WERI-Rb-1 (cell line): ENCODE data around the gene CAMK2G.

Experiments used
- DNase-seq: peaks from one replicate; pipeline ENCODE4 v3.0.0-alpha.2; 2020
- H3K27ac ChIP-seq: fragments of 250-450 bp; sonication (Bioruptor Pico); 2 replicates; pipeline ENCODE4 v1.5.1; 2020; ENCODE audit warnings: mild to moderate bottlenecking, moderate library complexity
- H3K27me3 ChIP-seq: fragments of 250-450 bp; sonication (Bioruptor Pico); 2 replicates; pipeline ENCODE4 v1.5.1; 2021; ENCODE audit warnings: mild to moderate bottlenecking, low read depth, moderate library complexity; ENCODE audit not compliant: insufficient read depth, severe bottlenecking
- H3K36me3 ChIP-seq: fragments of 250-450 bp; sonication (Bioruptor Pico); 2 replicates; pipeline ENCODE4 v1.5.1; 2020; ENCODE audit warnings: mild to moderate bottlenecking, moderate library complexity
- H3K4me3 ChIP-seq: 2 replicates; pipeline ENCODE4 v1.5.1; 2011; ENCODE audit warnings: low read depth, mild to moderate bottlenecking, control low read depth, low read length
- H3K9me3 ChIP-seq: fragments of 250-450 bp; sonication (Bioruptor Pico); 2 replicates; pipeline ENCODE4 v1.5.1; 2021; ENCODE audit warnings: mild to moderate bottlenecking, moderate library complexity; ENCODE audit not compliant: severe bottlenecking
- TF ChIP-seq, protein P1 (sequence below): IDR thresholded peaks from 2 replicates; pipeline ENCODE4 v1.5.1; 2011; ENCODE audit warnings: low read depth, mild to moderate bottlenecking, control low read depth, inconsistent platforms, low read length

Gene CAMK2G

DNA sequence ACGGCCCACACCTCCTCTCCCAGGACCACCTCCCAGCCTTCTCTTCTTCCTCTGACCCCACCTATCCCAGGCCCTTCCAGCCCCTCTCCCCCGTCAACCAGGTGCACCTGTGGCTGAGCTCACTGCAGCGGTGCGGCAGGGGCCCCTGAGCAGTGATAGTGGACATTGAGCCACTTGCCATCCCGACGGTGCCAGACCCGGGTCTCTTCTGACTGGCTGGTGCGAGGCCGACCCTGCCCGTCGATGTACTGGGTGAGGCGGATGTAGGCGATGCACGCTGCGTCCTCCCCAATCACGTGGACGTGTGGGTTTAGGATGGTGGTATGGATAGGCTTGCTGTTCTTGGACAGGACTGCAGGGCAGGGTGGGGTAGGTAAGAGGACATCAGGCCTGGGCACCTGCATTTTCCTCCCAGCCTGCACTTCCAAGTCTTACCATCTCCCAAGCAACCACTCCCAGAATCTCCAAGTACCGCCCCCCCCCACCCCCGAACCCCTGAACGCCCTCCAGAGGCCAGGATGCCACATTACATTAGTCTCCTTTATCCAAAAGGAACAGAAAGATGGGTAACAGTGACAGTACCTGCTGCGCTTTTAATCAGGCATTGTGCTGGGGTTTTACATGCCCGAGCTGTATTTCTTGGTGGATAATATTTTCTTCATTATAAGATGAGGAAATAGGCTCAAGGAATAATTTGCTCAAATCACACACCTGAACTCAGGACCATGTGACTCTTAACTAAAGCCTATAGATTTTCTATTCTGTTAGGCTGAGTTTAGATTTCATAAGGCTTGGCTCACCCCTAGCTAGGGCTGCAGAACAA lies 59.2 kb downstream of the CAMK2G start:
- Histone ChIP-seq H3K27ac (no peak overlapping the region), H3K4me3 (no peak overlapping the region), H3K27me3 (no peaks in the 10 kb centered on the region), H3K9me3 (no peaks in the 10 kb centered on the region), H3K36me3 (peaks cover 35% of the 10 kb centered on the region)
- TF ChIP-seq, protein P1, sequence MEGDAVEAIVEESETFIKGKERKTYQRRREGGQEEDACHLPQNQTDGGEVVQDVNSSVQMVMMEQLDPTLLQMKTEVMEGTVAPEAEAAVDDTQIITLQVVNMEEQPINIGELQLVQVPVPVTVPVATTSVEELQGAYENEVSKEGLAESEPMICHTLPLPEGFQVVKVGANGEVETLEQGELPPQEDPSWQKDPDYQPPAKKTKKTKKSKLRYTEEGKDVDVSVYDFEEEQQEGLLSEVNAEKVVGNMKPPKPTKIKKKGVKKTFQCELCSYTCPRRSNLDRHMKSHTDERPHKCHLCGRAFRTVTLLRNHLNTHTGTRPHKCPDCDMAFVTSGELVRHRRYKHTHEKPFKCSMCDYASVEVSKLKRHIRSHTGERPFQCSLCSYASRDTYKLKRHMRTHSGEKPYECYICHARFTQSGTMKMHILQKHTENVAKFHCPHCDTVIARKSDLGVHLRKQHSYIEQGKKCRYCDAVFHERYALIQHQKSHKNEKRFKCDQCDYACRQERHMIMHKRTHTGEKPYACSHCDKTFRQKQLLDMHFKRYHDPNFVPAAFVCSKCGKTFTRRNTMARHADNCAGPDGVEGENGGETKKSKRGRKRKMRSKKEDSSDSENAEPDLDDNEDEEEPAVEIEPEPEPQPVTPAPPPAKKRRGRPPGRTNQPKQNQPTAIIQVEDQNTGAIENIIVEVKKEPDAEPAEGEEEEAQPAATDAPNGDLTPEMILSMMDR, result peak; percentile 41
- DNase-seq, result peak; percentile 46

DNA sequence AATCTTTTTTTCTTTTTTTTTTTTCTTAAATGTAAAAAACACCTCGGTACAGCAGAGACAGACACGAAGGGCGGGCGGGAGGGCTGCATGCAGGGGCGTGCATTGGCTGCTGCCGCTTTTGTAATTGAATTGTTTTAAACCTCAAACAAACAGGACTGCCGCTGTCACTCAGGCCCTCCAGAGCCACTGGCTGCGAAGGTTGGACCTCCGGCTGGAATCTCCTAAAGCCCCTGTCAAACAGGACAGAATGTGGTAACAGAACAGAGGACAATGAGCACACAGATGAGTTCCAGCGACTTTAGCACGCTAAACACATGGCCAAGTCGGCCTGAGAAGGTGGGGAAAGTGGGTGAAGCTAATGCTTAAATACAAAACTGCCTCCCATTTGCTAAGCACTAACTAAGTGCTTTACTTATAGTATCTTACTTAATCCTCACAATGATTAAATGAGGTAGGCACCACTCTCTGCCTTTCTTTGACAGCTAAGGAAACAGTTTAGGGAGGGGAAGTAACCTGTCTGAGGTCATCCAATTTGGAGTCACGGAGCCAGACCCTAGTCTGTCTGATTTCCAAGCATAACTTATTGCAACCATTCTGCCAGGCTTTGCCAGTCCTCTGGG lies 60.0 kb downstream of the CAMK2G start:
- H3K9me3 ChIP-seq, result no peaks in the 10 kb centered on the region
- H3K4me3 ChIP-seq, result no peak overlapping the region
- peaks cover 35% of the 10 kb centered on the region for H3K36me3 ChIP-seq
- H3K27ac ChIP-seq, result no peak overlapping the region
- no peak for DNase-seq
- no peaks in the 10 kb centered on the region for H3K27me3 ChIP-seq
- TF ChIP-seq, protein P1, result no peak

DNA sequence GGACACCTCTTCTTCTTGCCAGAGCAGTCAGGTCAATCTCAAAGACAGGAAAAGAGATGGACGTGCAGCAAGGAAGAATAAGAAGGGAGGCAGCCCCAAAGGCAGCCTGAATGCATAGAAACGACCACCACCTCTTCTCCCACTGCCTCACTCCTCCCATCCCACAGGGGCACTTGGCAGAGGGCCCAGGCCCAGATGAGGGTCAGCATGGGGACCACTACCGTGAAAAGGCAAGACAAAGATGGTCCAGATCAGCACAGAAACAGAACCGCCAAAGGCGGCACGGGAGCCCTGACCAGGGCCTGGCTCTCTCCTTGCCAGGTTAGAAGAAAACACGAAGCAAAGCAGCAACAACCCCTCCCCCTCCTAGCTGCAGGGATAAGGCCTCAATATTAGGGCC lies 61.0 kb downstream of the CAMK2G start:
- Histone ChIP-seq H3K27ac (no peak overlapping the region), H3K36me3 (peaks cover 35% of the 10 kb centered on the region), H3K9me3 (no peaks in the 10 kb centered on the region), H3K4me3 (no peak overlapping the region), H3K27me3 (no peaks in the 10 kb centered on the region)
- TF ChIP-seq, protein P1, result no peak
- no peak for DNase-seq

DNA sequence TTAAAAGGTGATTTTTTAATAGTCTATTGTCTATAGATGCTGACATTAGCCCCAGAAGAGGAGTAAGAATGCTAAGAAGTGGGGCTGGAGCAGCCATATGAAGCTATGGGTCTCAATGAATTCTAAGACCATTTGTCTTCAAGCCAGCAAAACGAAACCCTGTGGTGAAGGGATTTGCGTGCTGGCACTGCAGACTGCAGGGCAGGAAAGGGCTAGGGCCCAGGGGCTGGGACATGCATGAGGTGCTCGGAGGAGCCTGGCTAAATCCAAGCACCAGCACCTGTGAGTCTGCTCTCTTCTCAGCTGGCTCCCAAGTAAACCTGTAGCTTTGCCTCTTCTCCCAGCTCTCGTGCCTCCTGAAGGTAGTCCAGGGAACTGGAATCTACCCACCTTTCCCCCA lies 61.7 kb downstream of the CAMK2G start:
- DNase-seq, result no peak
- Histone ChIP-seq H3K36me3 (peaks cover 32% of the 10 kb centered on the region), H3K4me3 (no peak overlapping the region), H3K9me3 (no peaks in the 10 kb centered on the region), H3K27ac (no peak overlapping the region), H3K27me3 (no peaks in the 10 kb centered on the region)
- TF ChIP-seq, protein P1, result no peak

DNA sequence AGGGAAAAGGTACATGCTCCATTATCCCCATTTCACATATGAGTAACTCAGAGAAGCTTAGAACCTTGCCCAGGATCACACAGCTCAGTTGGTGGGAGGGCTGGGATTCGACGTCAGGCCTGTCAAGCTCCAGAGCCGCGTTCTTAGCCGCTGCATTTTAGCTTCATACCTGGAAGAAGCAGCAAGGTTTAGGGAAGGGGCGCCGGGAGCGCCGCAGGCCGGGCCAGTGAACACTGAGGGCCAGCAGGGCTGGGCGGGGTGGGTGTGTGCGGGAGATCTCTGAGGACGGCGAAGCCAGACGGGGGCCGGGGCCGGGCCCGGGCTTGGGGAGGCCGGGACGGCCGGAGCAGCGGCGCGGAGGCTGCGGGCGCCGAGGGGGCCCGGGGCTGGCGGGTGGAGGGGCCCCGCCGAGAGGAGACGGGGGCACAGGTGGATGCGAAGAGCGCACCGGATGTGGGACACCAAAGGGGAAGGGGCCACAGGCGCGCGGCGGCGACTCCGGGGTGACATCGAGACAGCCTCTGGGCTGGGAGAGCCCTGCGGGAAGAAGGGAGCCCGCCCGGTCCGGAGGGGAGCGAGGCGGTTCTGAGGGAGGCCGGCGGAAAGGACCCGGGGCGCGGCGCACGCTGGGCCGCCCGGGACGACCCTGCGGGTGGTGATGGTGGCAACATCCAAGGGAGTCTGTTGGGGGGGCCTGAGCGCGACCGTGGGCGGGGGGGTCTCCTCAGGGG lies 63.5 kb downstream of the CAMK2G start:
- Histone ChIP-seq H3K36me3 (peaks cover 39% of the 10 kb centered on the region), H3K27ac (peak overlapping the region; percentile 80)
- DNase-seq, result no peak

More for the DNA sequence above, 63.5 kb downstream of the CAMK2G start:
- peak overlapping the region; percentile 78 for H3K4me3 ChIP-seq
- H3K9me3 ChIP-seq, result no peaks in the 10 kb centered on the region
- TF ChIP-seq, protein P1, result no peak
- no peaks in the 10 kb centered on the region for H3K27me3 ChIP-seq
